Stimulated activated CD8-positive, alpha-beta memory T cell treated with anti-CD3 and anti-CD28 coated beads, Interleukin-4, amount 100 ng/mL, for 4 hours (primary cell): ENCODE measurements around the gene GMDS.

Source experiments
- DNase-seq, 2 donors: peaks; one replicate each; pipeline ENCODE4 v3.0.0-alpha.2; 2020; ENCODE audit warnings: low read depth in 2 of 2, low spot score in 1 of 2

The GMDS gene

DNA sequence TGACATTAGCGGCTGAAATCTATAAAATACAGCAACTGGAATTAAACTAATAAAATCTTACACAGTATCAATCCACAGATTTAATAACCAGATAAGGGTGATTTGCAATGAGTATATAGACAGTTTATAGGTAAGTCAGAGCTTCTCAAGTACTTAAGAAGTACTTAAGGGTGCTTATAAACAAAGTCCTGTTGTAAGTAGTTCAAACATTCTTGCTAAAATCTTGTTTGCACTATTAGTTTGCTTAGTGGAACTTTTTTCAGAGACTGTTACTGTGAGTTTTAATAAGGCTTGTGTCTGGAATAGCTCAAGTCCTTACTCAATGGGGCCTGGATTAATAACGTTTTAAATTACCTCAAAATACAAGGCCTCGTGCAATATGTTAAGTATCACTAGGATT is 240.5 kb downstream of the GMDS start:
- no peak for DNase-seq

GRCh38 chr6:2000962-2001361 is 244.4 kb downstream of the GMDS start:
- no peak for DNase-seq

DNA sequence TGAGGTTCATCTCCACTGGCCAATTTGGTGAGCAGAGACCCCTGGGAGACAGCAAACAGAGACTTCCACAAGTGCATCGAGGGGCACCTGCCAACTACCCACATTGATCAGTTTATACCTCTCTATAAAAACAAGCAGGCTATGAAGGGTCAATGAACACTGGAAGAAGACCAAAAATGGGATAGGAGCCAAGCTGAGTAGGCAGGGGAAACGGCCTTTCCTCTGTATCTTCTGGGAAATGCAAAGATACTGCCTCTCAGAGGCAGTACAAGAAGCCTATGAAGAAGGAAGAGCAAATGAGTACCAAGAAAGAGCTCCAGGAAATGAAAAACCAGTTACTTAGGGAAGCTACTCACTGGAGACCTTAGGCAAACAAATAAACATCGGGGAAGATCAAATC is 247.7 kb downstream of the GMDS start:
- no peak for DNase-seq

- no peak for DNase-seq
Measured at GRCh38 chr6:1995636-1996035, 249.8 kb downstream of the GMDS start.

DNA sequence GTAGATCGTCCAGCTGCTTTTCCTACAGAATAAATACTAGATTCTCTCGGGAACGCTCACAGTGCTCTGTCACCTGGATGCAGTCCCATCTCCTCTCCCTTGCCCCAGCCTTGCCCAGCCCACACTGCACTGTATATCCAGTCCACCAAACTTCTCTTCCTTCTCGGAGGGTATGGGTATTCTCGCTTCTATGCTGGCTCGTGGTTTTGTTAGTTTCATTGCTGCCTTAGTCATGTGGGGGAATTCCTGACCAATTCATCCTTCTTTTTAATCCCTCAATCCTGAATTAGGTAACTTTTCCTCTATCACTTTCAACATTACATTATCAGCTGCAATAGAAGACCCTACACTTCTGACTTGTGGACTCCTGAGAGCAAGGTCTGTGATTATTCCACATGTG is 252.4 kb downstream of the GMDS start:
- no peak for DNase-seq

GRCh38 chr6:1991332-1991878 is 254.0 kb downstream of the GMDS start:
- no peak for DNase-seq

- no peak for DNase-seq
Measured at GRCh38 chr6:1988843-1989242, 256.6 kb downstream of the GMDS start.

- DNase-seq: no peak
Measured at GRCh38 chr6:1987640-1988039, 257.8 kb downstream of the GMDS start.

DNA sequence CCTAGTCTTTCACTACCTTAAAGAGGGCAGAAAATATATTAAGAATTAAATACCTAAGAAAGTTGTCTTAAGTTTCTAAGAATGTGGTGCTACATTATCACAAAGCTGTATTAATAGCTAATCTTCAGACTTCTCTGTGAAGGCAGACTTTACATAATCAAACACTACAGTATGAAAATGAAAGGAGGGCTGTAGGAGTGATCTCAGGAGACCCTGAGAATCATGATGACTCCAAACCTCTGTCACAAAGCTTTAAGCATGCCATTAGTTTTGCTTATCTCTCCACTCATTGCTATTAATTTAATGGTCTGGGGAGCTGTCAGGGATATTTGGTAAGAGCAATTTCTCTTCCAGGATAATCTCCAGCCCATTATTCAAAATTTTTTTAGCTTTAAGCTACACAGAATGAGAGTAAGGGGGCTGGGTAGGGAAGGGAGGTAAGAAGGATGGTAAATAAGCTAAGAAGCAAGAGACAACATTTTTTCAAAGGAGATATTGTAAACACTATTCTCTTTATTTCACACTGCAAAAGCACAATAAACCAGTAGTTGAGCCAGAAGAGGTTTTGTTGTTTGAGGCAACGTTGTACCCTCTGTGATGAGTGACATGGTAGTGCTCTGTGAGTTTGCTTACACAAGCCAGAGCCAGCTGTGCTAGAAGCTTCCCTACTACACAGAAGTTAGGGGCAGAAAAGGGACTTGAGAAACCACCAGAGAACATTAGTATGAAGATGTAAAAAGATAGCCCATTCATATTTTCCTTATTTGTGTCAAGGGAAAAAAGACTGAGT is 258.8 kb downstream of the GMDS start:
- no peak for DNase-seq

- no peak for DNase-seq
Measured at GRCh38 chr6:1984346-1984994, 260.9 kb downstream of the GMDS start.

- DNase-seq: no peak
Measured at GRCh38 chr6:1983850-1984249, 261.6 kb downstream of the GMDS start.

GRCh38 chr6:1972962-1973361 is 272.4 kb downstream of the GMDS start:
- no peak for DNase-seq

DNA sequence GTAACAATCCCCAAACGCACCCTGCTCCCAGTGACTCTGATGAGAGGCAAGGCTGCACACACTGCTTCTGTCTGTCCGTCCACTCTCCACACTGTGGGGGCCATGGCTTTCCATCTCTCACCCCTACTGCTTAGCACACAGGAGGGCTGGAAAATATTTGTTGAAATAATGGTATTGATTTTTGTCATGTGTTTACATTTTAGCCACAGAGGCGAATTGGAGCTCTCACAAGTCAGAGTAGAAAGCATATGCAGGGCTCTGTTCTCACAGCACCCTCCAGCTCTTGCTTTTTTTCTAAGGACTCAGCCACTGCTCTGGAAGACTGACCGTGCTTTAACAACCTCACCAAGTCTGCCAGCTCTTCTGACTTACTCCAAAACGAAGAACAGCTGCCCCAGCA is 273.8 kb downstream of the GMDS start:
- DNase-seq: no peak

GRCh38 chr6:1970151-1970561 is 275.2 kb downstream of the GMDS start:
- DNase-seq: no peak

DNA sequence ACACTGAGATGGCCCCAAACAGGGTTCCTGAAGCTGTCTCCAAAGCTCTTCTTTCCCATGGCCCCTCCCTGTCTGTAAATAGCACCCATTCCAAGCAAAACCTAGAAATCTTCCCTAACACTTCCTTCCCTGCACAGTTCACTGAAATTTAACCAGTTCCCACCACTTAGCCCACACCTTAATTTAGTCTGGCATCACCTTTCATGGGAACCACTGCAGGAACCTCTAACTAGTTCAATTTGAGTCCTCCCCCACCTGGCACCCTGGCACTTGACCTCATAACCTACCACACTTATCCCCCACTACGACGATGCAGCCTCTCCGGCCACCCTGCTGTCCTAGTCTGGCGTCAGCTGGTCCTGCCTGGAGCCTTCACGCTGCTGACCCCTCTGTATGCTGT is 278.7 kb downstream of the GMDS start:
- DNase-seq: no peak

DNA sequence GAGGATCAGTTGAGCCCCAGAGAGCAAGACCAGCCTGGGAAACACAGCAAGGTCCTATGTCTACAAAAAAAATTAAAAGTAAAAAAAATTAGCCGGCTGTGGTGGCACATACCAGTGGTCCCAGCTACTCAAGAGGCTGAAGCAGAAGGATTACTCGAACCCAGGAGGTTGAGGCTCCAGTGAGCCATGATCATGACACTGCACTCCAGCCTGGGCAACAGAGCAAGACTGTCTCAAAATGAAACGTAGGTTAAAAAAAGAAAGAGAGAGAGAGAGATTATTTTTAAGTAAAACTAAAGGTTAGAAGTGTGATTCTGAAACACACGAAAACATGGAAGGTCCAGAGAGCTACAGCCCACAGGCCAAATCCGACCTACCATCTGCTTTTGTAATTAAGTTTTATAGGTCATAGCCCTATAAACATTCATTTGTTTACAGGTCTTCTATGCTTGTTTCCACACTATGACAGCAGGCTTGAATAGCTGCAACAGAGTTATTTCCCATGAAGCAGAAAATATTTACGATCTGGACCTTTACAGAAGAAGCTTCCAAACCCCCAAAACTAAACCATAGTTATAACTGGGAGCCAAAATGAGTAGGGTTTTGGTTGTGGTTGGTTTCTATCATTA is 279.7 kb downstream of the GMDS start:
- no peak for DNase-seq

GRCh38 chr6:1963596-1963995 is 281.8 kb downstream of the GMDS start:
- DNase-seq: no peak

- no peak for DNase-seq
Measured at GRCh38 chr6:1962201-1962600, 283.2 kb downstream of the GMDS start.

DNA sequence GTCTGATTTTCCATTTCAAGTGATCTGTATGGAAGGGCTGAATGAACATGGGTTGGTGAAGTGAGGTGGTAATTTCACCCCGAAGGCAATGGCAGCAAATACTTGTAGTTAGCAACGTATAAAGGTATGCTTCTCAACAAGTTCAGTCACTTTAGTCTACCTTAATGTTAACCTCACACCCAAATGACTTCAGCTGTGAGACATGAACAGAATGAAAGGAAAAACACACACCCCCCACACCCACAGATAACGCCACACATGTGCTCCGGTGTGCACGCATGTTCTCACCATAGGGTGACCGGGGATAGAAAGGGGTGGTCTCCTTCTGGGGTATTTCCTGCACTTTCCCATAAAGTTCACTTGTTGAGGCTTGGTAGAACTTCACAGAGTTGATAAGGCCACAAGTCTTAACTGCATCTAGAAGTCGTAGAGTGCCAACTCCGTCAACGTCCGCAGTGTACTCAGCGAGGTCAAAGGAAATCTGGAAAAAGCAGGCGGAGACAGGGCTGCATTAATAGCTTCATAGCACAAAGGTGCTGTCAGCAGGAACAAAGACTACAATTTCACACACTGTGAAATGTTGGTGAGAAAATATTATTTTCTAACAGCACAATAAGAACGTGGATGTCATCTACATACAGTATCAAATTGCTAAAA is 284.8 kb downstream of the GMDS start:
- DNase-seq: no peak

- DNase-seq: no peak
Measured at GRCh38 chr6:1958257-1958656, 287.1 kb downstream of the GMDS start.

- DNase-seq: no peak
Measured at GRCh38 chr6:1957746-1958145, 287.7 kb downstream of the GMDS start.
